ENCODE data around the gene PKD2. TPM values are rescaled to one million over a fixed set of nuclear protein-coding genes. Genes with fewer than 3 reads are reported as not detected.
A peak's percentile ranks its signal among the peaks of the same experiment; 100 is the strongest.

PKD2 gene
- total and polyA plus RNA-seq, 2 of the 13 experiments (the other 11 are each of a cell fraction or from before 2014, with no cell fraction given): 5.6 to 9.1 TPM

DNA sequence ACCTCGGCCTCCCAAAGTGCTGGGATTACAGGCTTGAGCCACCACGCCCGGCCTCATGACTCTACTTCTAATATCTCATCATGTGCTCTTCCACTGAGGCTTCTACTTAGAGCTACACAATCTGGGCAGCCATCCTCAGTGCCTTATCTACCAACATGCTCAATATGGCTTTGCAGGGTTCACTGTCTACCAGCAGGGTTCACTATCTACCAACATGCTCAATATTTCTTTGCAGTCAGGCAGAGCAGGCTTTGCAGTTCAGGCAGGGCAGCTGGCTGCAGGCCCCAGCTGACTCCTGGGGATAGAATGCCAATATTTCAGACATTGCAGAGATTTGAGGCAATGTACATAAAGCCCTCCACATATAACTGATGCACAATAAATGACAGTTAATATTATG, 47.5 kb downstream of the PKD2 start:
- 83% methylated on average over 3 of the region's 3 CpGs for WGBS (ENCODE audit: low lambda C conversion rate)
- no peak overlapping the region for H3K9ac ChIP-seq (ENCODE audit: insufficient read depth, low read depth, low read length)
- H3K9me3 ChIP-seq (ENCODE audit: low read length): no peaks in the 10 kb centered on the region
- ATAC-seq: peak; percentile 100
- POLR2A ChIA-PET: no interaction called here
- peak; percentile 70 for DNase-seq (ENCODE audit: low spot score)
- in situ Hi-C loops (cut with HindIII; ENCODE audit: extremely low pct_ligation_motif_present, low pct_unique_long_range_greater_than_20kb): loop anchor here (5.0 kb wide), 1 partner anchor 157 kb away; no protein-coding TSS in a partner anchor
- H4K20me1 ChIP-seq (ENCODE audit: insufficient read depth, low read length): no peaks in the 10 kb centered on the region
- H3K36me3 ChIP-seq (replicated peaks in 1 of 2; ENCODE audit: control insufficient read depth in 1 of 2, insufficient read depth in 2 of 2, low read length in 2 of 2): 0 out of 5 replicates have a peak, but pooled peaks cover 0 to 7% of the 10 kb centered on the region in 2 experiments
- peaks cover 6% of the 10 kb centered on the region for H3K4me1 ChIP-seq (ENCODE audit: insufficient read depth, low read length)
- no peak overlapping the region for H3K4me3 ChIP-seq (replicated peaks in 1 of 3; ENCODE audit: insufficient read depth in 1 of 3, low read depth in 2 of 3, low read length in 3 of 3)
- peak; percentile 83 for FAIRE-seq
- CTCF ChIA-PET (ENCODE audit: low intra/inter-chr PET ratio, low total read pairs): interaction anchor here (1.0 to 2.1 kb wide), 2 partner anchors 157 to 461 kb away, joined by 4 to 43 read pairs; no protein-coding TSS in a partner anchor
- H3K4me2 ChIP-seq (ENCODE audit: low read depth, low read length): no peak overlapping the region
- no TSS peak for BruUV-seq (replicated peaks)
- H3K27me3 ChIP-seq (ENCODE audit: control insufficient read depth in 1 of 2, insufficient read depth in 2 of 2, low read length in 2 of 2): no peaks in the 10 kb centered on the region
- H3K27ac ChIP-seq (ENCODE audit: extremely low read length, insufficient read depth, low read length): no peak overlapping the region
- intact Hi-C loops (cut with micrococcal nuclease; ENCODE audit: unreplicated experiment): loop anchor here (1.0 to 2.0 kb wide), 4 partner anchors 22 to 460 kb away; partner anchors contain the start of gene ABCG2
- no peak overlapping the region for H2AFZ ChIP-seq (ENCODE audit: low read length)
- H3K79me2 ChIP-seq (ENCODE audit: insufficient read depth, low read length): no peaks in the 10 kb centered on the region
- TF ChIP-seq, protein P1, sequence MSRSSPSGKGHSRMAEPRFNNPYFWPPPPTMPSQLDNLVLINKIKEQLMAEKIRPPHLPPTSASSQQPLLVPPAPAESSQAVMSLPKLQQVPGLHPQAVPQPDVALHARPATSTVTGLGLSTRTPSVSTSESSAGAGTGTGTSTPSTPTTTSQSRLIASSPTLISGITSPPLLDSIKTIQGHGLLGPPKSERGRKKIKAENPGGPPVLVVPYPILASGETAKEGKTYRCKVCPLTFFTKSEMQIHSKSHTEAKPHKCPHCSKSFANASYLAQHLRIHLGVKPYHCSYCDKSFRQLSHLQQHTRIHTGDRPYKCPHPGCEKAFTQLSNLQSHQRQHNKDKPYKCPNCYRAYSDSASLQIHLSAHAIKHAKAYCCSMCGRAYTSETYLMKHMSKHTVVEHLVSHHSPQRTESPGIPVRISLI (CRISPR knock-in tag; IDR thresholded peaks at IDR 0.05; ENCODE audit: borderline replicate concordance): peak; percentile 27; the same call in 1 of the 2 replicates
- peak; percentile 55; the same call in 1 of the 2 replicates for TF ChIP-seq ZFX (CRISPR knock-in tag; IDR thresholded peaks at IDR 0.05; ENCODE audit: low read depth)
- TF ChIP-seq GATAD2A (CRISPR knock-in tag; IDR thresholded peaks at IDR 0.05): 0 out of 2 replicates have a peak, but pooled peaks have one; percentile 38
- TF ChIP-seq ZNF205 (CRISPR knock-in tag; IDR thresholded peaks at IDR 0.05): peak; percentile 24; the same call in 1 of the 2 replicates
- peak; percentile 98 for TF ChIP-seq STAG1 (CRISPR knock-in tag; IDR thresholded peaks at IDR 0.05)
- no peak for TF ChIP-seq ZNF878 (CRISPR knock-in tag; IDR thresholded peaks at IDR 0.05)
- TF ChIP-seq, protein P2, sequence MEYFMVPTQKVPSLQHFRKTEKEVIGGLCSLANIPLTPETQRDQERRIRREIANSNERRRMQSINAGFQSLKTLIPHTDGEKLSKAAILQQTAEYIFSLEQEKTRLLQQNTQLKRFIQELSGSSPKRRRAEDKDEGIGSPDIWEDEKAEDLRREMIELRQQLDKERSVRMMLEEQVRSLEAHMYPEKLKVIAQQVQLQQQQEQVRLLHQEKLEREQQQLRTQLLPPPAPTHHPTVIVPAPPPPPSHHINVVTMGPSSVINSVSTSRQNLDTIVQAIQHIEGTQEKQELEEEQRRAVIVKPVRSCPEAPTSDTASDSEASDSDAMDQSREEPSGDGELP (IDR thresholded peaks at IDR 0.05; ENCODE audit: borderline replicate concordance, low read depth): peak; percentile 48; the same call in 1 of the 2 replicates
- TF ChIP-seq ZNF788 (CRISPR knock-in tag; IDR thresholded peaks at IDR 0.05; ENCODE audit: borderline replicate concordance): no peak
- peak; percentile 95 for TF ChIP-seq RAD21 (CRISPR knock-in tag; IDR thresholded peaks at IDR 0.05)
- TF ChIP-seq SRF (IDR thresholded peaks at IDR 0.05; ENCODE audit: low read depth, low read length): 0 out of 2 replicates have a peak, but pooled peaks have one; percentile 16
- TF ChIP-seq, protein P3, sequence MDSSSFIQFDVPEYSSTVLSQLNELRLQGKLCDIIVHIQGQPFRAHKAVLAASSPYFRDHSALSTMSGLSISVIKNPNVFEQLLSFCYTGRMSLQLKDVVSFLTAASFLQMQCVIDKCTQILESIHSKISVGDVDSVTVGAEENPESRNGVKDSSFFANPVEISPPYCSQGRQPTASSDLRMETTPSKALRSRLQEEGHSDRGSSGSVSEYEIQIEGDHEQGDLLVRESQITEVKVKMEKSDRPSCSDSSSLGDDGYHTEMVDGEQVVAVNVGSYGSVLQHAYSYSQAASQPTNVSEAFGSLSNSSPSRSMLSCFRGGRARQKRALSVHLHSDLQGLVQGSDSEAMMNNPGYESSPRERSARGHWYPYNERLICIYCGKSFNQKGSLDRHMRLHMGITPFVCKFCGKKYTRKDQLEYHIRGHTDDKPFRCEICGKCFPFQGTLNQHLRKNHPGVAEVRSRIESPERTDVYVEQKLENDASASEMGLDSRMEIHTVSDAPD (CRISPR knock-in tag; IDR thresholded peaks at IDR 0.05): 0 out of 2 replicates have a peak, but pooled peaks have one; percentile 40
- no peak for TF ChIP-seq U2AF1 (optimal IDR thresholded peaks at IDR 0.05; ENCODE audit: low read depth, low read length)
- TF ChIP-seq SP140L (CRISPR knock-in tag; IDR thresholded peaks at IDR 0.05; ENCODE audit: borderline replicate concordance): no peak
- 0 out of 2 replicates have a peak, but pooled peaks have one; percentile 20 for TF ChIP-seq FOSL2 (CRISPR knock-in tag; IDR thresholded peaks at IDR 0.05)
- TF ChIP-seq SOX6 (IDR thresholded peaks at IDR 0.05): no peak
- 0 out of 2 replicates have a peak, but pooled peaks have one; percentile 24 for TF ChIP-seq SOX6 (CRISPR knock-in tag; IDR thresholded peaks at IDR 0.05)
- TF ChIP-seq ZNF251 (CRISPR knock-in tag; IDR thresholded peaks at IDR 0.05): no peak
- TF ChIP-seq, protein P4, sequence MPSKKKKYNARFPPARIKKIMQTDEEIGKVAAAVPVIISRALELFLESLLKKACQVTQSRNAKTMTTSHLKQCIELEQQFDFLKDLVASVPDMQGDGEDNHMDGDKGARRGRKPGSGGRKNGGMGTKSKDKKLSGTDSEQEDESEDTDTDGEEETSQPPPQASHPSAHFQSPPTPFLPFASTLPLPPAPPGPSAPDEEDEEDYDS (CRISPR knock-in tag; IDR thresholded peaks at IDR 0.05): 0 out of 2 replicates have a peak, but pooled peaks have one; percentile 27
- 0 out of 2 replicates have a peak, but pooled peaks have one; percentile 23 for TF ChIP-seq SP4 (CRISPR knock-in tag; IDR thresholded peaks at IDR 0.05)
- TF ChIP-seq SALL1 (CRISPR knock-in tag; IDR thresholded peaks at IDR 0.05): peak; percentile 64; the same call in 1 of the 2 replicates
- peak; percentile 37 for TF ChIP-seq TEAD3 (CRISPR knock-in tag; optimal IDR thresholded peaks at IDR 0.05; ENCODE audit: borderline replicate concordance)
- TF ChIP-seq THAP11 (CRISPR knock-in tag; IDR thresholded peaks at IDR 0.05): no peak
- TF ChIP-seq ZNF124 (CRISPR knock-in tag; IDR thresholded peaks at IDR 0.05): no peak

Measured in HepG2 (cell line).